KBM-7 (cell line): Measurements from ENCODE around the gene GTF2IRD2.
"Not testable (repeated sequence)": the region's sequence is repeated elsewhere in the genome, so short reads cannot be mapped to it uniquely, and the experiment has no call there.

Source experiments
- DNase-seq: peaks from one replicate; pipeline ENCODE4 v3.0.0-alpha.2; 2015
- in situ Hi-C: fragments of 300-500 bp; cut with MboI; formaldehyde crosslinking; loops from 2 replicates; pipeline ENCODE4 v1.14.3; 2020; ENCODE audit warnings: low sequenced_read_pairs, low pct_unique_long_range_greater_than_20kb, mixed read lengths

GTF2IRD2 gene

DNA sequence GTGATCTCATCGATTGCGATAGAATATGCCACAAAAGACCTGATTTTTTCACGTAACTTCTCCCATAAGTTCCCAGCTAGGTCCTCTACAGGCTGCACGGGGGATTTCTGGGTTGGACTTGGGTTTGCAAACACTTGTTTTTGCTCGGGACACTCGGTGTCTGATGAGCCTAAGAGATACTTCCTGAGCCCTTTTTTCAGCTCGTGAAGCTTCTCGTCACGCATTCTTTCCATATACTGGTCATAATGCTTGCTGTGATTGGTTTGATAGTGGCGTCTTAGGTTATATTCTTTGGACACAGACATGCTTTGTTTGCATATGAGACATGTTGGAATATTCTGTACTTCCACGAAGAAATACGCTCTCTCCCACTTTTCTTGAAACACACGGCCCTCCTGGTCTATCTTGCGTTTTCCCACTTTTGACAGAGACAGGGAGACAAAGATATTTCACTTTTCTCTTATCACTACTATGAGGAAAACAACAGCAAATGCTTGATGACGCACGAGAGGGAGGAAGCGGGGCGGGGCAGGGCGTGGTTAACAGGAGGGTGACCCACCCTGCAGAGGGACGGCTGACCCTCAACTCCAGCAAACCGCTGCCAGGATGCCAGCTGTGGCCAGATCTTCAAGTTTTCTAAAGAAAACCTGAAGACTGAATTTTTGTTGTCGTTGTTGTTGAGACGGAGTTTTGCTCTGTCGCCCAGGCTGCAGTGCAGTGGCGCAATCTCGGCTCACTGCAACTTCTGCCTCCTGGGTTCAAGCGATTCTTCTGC is 53.4 kb downstream of the GTF2IRD2 start:
- in situ Hi-C loops, DNase-seq: not testable (repeated sequence)

DNA sequence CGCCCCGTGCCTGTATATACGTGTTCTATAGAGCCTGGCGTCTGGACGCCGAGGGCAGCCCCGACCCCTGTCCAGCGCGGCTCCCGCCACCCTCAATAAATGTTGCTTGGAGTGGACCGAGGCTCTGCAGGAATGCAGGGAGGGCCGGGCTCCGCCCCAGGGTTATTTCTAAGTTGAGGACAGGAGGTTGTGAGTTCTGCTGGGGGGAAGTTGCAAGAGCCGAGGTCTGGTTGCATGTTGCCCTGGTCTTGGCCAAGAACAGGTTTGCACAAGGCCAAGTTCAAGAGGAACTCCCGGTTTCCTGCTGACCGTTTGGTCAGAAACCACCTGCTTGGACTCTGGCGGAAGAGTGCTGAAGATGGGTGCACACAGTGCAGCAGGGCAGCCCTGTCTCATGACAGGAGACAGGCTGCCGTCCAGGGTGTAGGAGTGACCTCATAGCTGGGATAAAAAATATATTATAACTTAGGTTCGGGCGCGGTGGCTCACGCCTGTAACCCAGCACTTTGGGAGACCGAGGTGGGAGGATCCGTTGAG is 62.1 kb downstream of the GTF2IRD2 start:
- in situ Hi-C loops, DNase-seq: not testable (repeated sequence)

DNA sequence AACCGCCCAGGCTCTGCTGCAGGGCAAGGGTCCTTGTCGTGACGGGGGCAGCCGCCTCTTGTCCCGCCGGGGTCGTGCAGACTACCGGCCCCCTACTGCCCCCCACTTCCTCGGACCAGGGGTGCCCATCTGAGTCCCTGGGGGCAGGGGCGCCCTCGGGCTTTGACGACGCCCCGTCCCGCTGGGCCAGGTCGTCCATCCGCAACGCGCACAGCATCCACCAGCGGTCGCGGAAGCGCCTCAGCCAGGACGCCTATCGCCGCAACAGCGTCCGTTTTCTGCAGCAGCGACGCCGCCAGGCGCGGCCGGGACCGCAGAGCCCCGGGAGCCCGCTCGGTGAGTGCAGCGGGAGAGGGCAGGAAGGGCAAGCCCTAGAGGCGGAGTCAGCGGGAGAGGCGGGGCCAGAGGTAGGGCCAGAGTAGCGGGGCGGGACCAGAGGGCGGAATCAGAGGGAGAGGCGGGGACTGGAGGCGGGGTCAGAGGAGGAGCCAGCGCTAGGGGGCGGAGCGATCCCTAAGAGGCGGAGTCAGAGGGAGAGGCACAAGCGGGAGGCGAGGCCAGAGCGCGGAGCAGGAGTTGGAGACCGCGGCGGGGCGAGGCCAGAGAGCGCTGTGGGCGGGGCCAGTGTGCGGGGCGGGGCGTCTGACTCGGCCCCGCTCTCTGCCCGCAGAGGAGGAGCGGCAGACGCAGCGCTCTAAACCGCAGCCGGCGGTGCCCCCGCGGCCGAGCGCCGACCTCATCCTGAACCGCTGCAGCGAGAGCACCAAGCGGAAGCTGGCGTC is 62.8 kb downstream of the GTF2IRD2 start:
- peak; percentile 88 for DNase-seq
- in situ Hi-C loops, result not testable (repeated sequence)

DNA sequence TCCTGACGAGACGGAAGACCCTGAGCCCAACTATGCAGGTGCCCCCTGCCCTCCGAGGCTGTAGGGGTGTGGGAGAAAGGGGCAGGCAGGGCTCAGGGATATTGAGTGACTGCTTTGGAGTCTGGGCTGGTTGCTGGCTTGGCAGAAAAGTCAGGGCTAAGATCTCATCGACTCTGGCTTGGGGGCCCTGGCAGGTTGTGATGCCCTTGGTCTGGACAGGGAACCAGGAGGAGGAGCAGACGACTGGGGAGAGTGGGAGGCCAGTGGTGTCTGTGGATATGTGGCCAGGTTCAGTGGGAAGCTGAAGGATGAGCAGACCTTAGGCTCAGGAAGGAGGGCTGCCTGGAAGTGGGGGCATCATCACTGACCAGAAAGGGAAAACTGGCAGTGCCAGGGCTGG is 67.8 kb downstream of the GTF2IRD2 start:
- DNase-seq, in situ Hi-C loops: not testable (repeated sequence)

DNA sequence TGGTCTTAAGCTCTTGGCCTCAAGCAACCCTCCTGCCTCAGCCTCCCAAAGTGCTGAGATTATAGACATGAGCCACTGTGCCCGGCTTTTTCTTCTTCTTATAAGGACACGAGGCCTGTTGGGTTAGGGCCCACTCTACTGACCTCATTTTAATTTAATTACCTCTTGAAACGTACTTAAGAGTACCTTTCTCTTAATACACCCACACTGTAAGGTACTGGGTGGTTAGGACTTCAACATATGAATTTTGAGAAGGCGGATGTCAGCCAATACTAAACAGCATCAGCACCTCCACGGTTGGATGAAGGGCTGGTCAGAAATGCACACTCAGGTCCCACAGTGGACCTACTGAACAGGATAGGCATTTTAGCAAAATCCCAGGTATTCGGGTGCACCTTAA is 69.7 kb downstream of the GTF2IRD2 start:
- in situ Hi-C loops, DNase-seq: not testable (repeated sequence)

DNA sequence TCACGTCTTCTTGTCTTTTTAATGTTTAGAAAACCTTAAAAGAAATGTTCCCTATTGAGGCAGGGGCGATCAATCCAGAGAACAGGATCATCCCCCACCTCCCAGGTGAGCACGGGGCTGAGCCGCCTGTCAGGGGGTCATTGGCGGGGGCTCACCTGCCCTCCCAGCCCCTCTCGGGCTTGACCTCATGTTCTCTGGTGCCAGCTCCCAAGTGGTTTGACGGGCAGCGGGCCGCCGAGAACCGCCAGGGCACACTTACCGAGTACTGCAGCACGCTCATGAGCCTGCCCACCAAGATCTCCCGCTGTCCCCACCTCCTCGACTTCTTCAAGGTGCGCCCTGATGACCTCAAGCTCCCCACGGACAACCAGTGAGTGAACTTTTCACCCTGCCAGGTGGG is 72.4 kb downstream of the GTF2IRD2 start:
- in situ Hi-C loops, DNase-seq: not testable (repeated sequence)

DNA sequence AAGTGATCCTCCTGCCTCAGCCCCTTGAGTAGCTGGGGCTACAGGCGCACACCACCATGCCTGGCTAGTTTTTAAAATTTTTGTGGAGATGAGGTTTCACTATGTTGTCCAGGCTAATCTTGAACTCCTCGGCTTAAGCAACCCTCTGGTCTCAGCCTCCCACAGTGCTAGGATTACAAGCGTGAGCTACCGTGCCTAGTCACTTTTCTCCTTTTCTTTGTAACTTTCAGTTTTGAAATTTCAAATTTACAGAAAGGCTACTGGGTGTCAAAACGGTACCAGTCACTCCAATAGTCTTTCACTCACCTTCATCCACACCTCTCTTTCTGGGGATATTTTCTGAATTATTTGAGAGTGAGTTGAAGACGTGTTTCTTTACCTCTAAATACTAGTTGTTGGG is 76.3 kb downstream of the GTF2IRD2 start:
- DNase-seq, in situ Hi-C loops: not testable (repeated sequence)

DNA sequence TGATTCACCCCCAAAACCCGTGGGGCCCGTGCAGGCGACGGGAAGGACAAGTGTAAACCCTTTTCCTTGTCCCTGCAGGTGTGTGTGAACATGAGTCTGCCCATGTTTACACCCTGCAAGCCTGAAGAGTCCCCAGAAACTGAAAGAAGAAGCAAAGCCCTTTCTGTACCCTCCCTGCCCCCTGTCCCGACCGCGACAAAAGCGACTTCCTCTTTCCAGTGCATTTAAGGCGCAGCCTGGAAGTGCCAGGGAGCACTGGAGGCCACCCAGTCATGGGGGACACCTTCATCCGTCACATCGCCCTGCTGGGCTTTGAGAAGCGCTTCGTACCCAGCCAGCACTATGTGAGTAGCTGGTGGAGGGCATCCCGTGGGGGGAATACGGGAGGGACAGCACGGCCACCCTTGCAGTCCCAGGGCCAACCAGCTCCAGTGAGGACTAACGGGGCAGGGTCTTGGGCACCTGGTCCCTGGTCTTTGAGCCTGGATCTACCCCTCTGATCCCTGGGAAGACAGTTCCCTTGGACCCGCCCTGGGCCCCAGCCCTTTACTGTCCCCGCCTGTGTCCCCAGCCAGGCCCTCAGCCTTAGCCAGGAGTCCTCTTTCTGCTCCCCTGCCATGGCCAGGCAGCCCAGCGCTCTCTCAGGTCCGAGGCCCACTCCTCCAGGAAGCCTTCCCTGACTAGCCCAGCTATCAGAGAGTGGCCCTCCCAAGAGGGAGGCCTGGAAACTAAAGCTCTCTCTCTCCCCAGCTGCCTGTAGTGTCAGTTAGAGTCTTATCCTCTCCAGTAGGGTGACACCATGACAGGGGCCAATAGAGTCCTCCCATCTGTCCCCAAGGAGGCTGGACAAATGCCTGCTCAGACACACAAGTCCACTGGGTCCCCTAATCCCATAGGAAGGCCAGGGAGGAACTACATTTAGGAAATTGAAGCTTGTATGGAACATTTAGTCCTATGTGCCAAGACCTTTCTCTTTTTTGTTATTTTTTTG is 77.3 kb downstream of the GTF2IRD2 start, which contains the start of gene NCF1:
Gene NCF1, plus strand, starts transcription at position 252 of the 991 bp plus-strand sequence. Its CDS starts 21 bp downstream, at position 273.
- DNase-seq, in situ Hi-C loops: not testable (repeated sequence)

DNA sequence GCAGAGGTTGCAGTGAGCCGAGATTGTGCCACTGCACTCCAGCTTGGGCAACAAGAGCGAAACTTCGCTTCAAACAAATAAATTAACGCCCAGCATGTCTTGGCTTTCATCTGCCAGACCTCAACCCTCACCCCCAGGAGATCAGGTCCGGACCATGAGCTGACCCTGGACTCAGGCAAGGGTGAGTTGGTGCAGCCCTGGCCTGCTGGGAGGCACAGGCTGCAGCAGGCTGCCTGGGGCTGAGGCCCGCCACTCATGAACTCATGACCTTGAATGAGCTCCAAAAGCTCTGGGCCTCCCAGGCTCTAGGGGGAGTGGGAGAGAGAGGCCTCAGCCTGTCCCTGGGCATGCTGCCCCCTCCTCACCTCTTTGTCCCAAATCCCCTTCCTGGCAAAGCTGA is 79.3 kb downstream of the GTF2IRD2 start:
- in situ Hi-C loops, DNase-seq: not testable (repeated sequence)

DNA sequence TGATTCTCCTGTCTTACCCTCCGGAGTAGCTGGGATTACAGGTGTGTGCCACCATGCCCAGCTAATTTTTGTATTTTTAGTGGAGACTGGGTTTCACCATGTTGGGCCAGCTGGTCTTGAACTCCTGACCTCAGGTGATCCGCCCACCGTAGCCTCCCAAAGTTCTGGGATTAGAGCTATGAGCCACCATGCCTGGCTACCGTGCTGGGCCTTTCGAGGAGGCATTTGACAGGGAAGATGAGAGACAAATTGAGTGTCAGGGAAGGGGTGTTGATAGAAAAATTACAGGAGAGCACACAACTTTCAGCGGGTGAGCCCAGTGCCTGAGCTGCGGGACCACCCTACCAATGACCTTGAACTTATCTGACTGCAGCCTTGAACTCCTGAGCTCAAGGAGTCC is 81.3 kb downstream of the GTF2IRD2 start:
- in situ Hi-C loops, DNase-seq: not testable (repeated sequence)

DNA sequence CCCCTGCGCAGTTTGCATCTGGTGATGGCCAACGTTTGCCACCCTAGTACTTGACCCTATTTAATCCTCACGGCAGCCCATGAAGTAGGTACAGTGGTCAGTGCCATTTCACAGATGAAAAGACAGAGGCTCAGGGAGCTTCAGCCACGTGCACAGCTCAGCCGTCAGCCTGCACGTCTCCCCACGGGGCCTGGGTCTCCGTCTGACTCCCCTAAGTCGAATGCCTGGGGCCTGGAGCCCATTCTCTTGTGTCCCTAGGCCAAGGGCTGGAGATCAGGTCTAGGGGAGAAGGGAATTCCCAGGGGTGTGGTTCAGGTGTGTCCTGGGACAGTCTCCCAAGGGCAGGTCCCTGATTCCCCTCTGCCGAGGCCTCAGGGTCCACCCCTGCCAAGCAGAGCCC is 84.4 kb downstream of the GTF2IRD2 start:
- in situ Hi-C loops, DNase-seq: not testable (repeated sequence)

DNA sequence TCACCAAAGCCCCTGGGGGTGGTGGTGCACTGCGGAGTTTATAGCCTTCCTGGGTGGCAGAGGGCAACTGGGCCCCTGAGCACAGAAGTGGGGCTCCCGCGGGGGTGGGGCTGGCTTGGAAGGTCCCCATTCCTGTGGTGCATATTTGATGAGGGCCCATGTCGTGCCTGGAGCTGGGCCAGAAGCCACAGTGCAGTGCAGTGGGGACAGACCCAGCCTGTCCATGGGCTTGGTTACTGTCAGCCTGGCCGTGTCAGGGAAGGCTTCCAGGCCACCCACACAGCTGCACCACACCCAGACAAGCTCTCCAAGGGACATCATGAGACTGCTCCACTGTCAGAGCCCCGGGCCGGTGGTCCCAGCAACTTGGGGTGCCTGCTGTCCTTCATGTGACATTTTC is 84.9 kb downstream of the GTF2IRD2 start:
- in situ Hi-C loops, DNase-seq: not testable (repeated sequence)

DNA sequence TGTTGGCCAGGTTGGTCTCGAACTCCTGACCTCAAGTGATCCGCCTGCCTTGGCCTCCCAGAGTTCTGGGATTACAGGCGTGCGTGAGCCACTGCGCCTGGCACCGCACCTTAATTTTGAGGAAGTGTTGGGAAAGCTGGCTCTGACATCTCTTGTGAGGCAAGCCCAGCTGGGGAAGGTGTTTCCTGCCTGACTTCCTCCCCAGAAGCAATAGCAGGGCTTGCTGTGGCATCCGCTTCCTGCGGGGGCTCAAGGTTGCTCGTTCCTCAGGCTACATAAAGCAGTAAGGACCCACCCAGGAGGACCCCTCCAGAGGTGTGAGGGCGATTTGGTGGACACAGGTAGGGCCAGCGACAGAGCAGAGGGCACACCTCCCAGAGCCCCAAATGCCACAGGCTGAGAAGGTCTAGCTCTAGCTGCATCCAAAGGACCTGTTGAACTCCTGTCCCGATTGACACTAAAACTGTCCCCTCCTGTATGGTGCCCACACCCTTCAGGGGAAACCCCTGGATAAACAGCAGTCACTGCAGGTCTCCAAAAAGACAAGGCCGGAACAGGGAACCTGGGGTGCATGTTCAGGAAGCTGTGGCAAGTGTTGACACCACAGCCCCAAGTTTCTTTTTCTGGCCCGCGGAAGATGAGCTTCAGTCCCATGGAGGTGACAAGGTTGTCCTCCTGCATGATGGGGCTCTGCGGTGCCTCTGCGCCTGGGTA is 86.0 kb downstream of the GTF2IRD2 start:
- not testable (repeated sequence) for DNase-seq

DNA sequence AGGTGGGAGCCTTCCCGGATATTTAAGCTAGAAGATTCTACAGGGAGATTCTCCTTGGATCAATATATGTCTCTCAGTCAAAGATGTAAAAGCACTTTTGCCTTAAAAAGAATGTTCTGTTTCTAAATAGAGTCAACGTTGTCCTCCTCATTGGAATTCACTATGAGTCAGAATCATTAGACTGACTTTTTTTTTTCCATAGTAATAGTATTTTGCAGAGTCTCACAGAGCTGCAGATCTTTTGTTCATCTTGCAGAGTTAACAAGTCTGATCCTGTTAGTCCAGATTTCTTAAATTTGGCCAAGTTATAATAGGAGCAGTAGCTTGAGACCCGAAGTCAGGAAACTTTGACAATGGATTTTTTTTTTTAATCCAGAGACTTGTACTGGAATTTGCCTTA is 92.4 kb downstream of the GTF2IRD2 start:
- in situ Hi-C loops, DNase-seq: not testable (repeated sequence)

More for the DNA sequence above, 86.0 kb downstream of the GTF2IRD2 start:
- in situ Hi-C loops, result not testable (repeated sequence)

DNA sequence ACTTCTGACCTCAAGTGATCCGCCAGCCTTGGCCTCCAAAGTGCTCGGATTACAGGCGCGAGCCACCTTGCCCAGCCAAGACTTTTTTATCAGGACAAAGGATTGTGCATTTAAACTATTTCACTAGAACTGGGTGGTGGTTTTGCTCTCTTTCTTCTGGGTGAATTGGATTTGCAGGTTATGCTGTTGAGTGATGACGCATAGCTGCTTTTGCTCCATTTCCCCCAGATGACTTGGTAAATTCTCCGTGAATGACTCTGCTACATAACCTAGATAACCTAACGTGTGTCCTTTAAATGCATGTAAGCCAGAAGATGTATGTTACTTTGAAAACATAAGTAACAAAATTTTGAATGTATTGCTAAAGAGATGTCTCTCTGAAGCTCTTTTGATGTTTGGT is 93.1 kb downstream of the GTF2IRD2 start:
- in situ Hi-C loops, DNase-seq: not testable (repeated sequence)

DNA sequence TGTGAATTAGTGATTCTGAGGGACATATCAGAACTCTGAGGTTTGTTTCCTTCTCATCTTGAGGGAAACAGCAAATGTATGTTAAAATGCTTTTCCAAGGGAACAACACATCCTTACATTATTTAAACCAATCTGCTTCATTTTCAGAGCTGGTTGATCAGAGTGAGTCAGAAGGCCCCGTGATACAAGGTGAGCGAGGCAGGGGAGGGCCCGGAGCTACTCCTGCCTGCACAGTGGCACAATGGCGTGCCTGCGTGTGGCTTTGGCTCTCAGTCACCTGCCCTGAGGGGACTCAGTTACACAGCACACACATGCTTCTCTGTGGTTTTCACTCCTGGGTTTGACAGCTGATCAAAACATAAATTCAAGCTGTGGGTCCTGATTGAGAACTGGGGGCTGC is 94.7 kb downstream of the GTF2IRD2 start:
- in situ Hi-C loops, DNase-seq: not testable (repeated sequence)

DNA sequence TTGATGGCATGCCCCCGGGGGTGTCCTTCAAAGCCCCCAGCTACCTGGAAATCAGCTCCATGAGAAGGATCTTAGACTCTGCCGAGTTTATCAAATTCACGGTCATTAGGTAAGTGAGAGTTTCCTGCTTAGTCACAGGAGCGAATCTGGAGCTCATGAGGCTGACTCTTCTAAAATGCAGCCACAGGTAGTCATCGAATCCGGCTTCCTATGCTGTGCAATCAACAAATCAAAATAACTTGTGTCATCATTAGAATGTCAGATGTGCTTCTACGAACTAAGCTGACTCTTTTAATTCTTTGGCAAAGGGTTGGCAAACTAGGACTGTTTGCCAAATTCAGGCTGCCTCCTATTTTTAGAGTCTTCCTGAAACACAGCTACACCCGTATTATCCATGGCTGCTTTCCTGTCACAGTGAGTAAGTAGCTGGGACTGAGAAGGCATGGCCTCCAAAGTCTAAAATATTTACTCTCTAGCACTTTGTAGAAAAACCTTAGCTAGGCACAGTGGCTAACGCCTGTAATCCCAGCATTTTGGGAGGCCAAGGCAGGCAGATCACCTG is 97.4 kb downstream of the GTF2IRD2 start:
- in situ Hi-C loops, DNase-seq: not testable (repeated sequence)
